HepG2 (cell line): ENCODE measurements around the gene FRMD8. TPM values are rescaled to one million over a fixed set of nuclear protein-coding genes. Genes with fewer than 3 reads are reported as not detected.

Experiments used
- FOXA3 ChIP-seq: IDR thresholded peaks from 2 replicates; pipeline ENCODE4 v1.6.1; 2016; ENCODE audit warnings: missing genetic modification reagents, missing compliant biosample characterization
- FOXO1 ChIP-seq: sonication (generic); formaldehyde crosslinking; IDR thresholded peaks from 2 replicates; pipeline ENCODE4 v1.4.0; 2020; ENCODE audit warnings: missing genetic modification reagents
- GPN1 ChIP-seq: sonication (generic); formaldehyde crosslinking; IDR thresholded peaks from 2 replicates; pipeline ENCODE4 v1.5.1; 2020; ENCODE audit warnings: missing genetic modification reagents, borderline replicate concordance
- KDM5B ChIP-seq: sonication (generic); formaldehyde crosslinking; IDR thresholded peaks from 2 replicates; pipeline ENCODE4 v1.4.0; 2020; ENCODE audit warnings: missing genetic modification reagents, mild to moderate bottlenecking, borderline replicate concordance
- NRL ChIP-seq: sonication (generic); formaldehyde crosslinking; IDR thresholded peaks from 2 replicates; pipeline ENCODE4 v1.5.0; 2020; ENCODE audit warnings: missing genetic modification reagents, mild to moderate bottlenecking, moderate library complexity, borderline replicate concordance
- SCMH1 ChIP-seq: sonication (generic); formaldehyde crosslinking; IDR thresholded peaks from 2 replicates; pipeline ENCODE4 v1.9.0; 2021; ENCODE audit warnings: missing genetic modification reagents, mild to moderate bottlenecking, borderline replicate concordance
- SKIL ChIP-seq: sonication (generic); formaldehyde crosslinking; IDR thresholded peaks from 2 replicates; pipeline ENCODE4 v1.8.0; 2022; ENCODE audit warnings: missing genetic modification reagents, mild to moderate bottlenecking, moderate library complexity, borderline replicate concordance
- SP140L ChIP-seq: sonication (generic); formaldehyde crosslinking; IDR thresholded peaks from 2 replicates; pipeline ENCODE4 v1.4.0; 2020; ENCODE audit warnings: missing genetic modification reagents, borderline replicate concordance
- ZBTB37 ChIP-seq: sonication (generic); formaldehyde crosslinking; IDR thresholded peaks from 2 replicates; pipeline ENCODE4 v1.4.0; 2020; ENCODE audit warnings: mild to moderate bottlenecking, missing genetic modification reagents
- ZBTB38 ChIP-seq: sonication (generic); formaldehyde crosslinking; IDR thresholded peaks from 2 replicates; pipeline ENCODE4 v1.5.1; 2020; ENCODE audit warnings: mild to moderate bottlenecking, missing genetic modification reagents
- ZNF572 ChIP-seq: sonication (generic); formaldehyde crosslinking; IDR thresholded peaks from 2 replicates; pipeline ENCODE4 v1.5.1; 2020; ENCODE audit warnings: mild to moderate bottlenecking, missing genetic modification reagents
- ZNF761 ChIP-seq: sonication (generic); formaldehyde crosslinking; conservative IDR thresholded peaks from 2 replicates; pipeline ENCODE4 v1.4.0; 2020; ENCODE audit warnings: mild to moderate bottlenecking, missing genetic modification reagents
- ZNF775 ChIP-seq: sonication (generic); formaldehyde crosslinking; IDR thresholded peaks from 2 replicates; pipeline ENCODE4 v1.4.0; 2020; ENCODE audit warnings: missing genetic modification reagents, mild to moderate bottlenecking, moderate library complexity, borderline replicate concordance
- ZNF891 ChIP-seq: sonication (generic); formaldehyde crosslinking; IDR thresholded peaks from 2 replicates; pipeline ENCODE4 v1.5.0; 2020; ENCODE audit warnings: mild to moderate bottlenecking, missing genetic modification reagents
- polyA plus RNA-seq, 8 experiments: library from polyadenylated mRNA; depleted of rRNA in 3 of 8; stranded (reverse) in 7 of 8; unstranded in 1 of 8; fragments of >200 nt; fragmentation: Illumina TruSeq in 4 of 8; extraction: Trizol in 4 of 8; gene quantifications; 2 replicates each; pipeline versions ENCODE4 v1.2.1 to v1.2.3, GENCODE V29; 2011 to 2016; ENCODE audit warnings: low read depth in 4 of 8, missing spikeins in 1 of 8, mixed read lengths in 1 of 8; ENCODE audit not compliant: insufficient read depth in 1 of 8
- total RNA-seq, 5 experiments: library from RNA; depleted of rRNA; stranded (reverse); fragments of >200 nt; fragmentation: Illumina TruSeq; extraction: Trizol; gene quantifications; 2 replicates each; pipeline ENCODE4 v1.2.3, GENCODE V29; 2016; ENCODE audit warnings: low read depth in 1 of 5
- TF ChIP-seq, protein P1 (sequence below): sonication (generic); formaldehyde crosslinking; IDR thresholded peaks from 2 replicates; pipeline ENCODE4 v1.4.0; 2020; ENCODE audit warnings: missing genetic modification reagents, borderline replicate concordance
- TF ChIP-seq, protein P2 (sequence below): IDR thresholded peaks from 2 replicates; pipeline ENCODE4 v1.6.1; 2018; ENCODE audit warnings: missing genetic modification reagents
- TF ChIP-seq, protein P3 (sequence below): sonication (generic); formaldehyde crosslinking; IDR thresholded peaks from 2 replicates; pipeline ENCODE4 v1.5.0; 2020; ENCODE audit warnings: mild to moderate bottlenecking, missing genetic modification reagents, borderline replicate concordance

Gene FRMD8
- total and polyA plus RNA-seq, 2 of the 13 experiments (the other 11 are each of a cell fraction or from before 2014, with no cell fraction given), result 5.8 to 20.6 TPM

DNA sequence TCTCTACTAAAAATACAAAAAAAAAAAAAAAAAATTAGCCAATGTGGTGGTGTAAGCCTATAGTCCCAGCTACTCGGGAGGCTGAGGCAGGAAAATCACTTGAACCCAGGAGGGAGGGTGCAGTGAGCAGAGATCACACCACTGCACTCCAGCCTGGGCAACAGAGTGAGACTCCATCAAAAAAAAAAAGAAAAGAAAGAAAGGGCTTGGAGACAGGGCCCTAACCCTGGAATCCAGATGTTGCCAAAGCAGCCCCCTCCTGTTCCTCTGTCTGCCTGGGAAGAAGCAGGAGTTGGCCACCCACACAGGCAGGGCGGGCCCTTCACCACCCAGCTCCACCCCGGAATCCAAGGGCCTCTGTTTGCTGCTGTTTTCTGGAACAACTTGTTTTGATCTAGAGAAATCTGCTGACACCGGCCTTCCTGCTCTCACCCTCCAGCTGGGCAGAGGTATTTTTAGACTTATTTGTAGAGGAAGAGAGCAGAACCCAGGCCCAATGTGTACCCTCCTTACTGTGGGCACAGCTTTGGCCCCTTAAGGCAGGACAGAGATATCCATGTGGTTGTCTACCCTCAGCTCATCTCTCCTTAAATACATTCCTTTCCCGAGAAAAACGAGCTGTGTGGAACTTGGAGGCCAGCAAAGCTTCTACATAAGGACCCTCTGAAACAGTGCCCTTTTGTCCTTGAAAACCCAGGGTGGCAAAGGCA is 33.5 kb downstream of the FRMD8 start (continued):
- TF ChIP-seq SKIL (no peak), KDM5B (CRISPR knock-in tag) (no peak), ZNF572 (CRISPR knock-in tag) (0 out of 2 replicates have a peak, but pooled peaks have one; percentile 45), ZNF761 (CRISPR knock-in tag) (no peak), ZBTB37 (CRISPR knock-in tag) (no peak), ZNF775 (no peak), ZBTB38 (no peak), GPN1 (CRISPR knock-in tag) (no peak), FOXO1 (CRISPR knock-in tag) (peak; percentile 72; the same call in 1 of the 2 replicates), ZNF891 (CRISPR knock-in tag) (no peak), NRL (CRISPR knock-in tag) (0 out of 2 replicates have a peak, but pooled peaks have one; percentile 43), SP140L (CRISPR knock-in tag) (no peak), FOXA3 (CRISPR knock-in tag) (peak; percentile 18; the same call in 1 of the 2 replicates), SCMH1 (CRISPR knock-in tag) (no peak)
- TF ChIP-seq, protein P1, sequence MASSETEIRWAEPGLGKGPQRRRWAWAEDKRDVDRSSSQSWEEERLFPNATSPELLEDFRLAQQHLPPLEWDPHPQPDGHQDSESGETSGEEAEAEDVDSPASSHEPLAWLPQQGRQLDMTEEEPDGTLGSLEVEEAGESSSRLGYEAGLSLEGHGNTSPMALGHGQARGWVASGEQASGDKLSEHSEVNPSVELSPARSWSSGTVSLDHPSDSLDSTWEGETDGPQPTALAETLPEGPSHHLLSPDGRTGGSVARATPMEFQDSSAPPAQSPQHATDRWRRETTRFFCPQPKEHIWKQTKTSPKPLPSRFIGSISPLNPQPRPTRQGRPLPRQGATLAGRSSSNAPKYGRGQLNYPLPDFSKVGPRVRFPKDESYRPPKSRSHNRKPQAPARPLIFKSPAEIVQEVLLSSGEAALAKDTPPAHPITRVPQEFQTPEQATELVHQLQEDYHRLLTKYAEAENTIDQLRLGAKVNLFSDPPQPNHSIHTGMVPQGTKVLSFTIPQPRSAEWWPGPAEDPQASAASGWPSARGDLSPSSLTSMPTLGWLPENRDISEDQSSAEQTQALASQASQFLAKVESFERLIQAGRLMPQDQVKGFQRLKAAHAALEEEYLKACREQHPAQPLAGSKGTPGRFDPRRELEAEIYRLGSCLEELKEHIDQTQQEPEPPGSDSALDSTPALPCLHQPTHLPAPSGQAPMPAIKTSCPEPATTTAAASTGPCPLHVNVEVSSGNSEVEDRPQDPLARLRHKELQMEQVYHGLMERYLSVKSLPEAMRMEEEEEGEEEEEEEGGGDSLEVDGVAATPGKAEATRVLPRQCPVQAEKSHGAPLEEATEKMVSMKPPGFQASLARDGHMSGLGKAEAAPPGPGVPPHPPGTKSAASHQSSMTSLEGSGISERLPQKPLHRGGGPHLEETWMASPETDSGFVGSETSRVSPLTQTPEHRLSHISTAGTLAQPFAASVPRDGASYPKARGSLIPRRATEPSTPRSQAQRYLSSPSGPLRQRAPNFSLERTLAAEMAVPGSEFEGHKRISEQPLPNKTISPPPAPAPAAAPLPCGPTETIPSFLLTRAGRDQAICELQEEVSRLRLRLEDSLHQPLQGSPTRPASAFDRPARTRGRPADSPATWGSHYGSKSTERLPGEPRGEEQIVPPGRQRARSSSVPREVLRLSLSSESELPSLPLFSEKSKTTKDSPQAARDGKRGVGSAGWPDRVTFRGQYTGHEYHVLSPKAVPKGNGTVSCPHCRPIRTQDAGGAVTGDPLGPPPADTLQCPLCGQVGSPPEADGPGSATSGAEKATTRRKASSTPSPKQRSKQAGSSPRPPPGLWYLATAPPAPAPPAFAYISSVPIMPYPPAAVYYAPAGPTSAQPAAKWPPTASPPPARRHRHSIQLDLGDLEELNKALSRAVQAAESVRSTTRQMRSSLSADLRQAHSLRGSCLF, result no peak
- TF ChIP-seq, protein P2, sequence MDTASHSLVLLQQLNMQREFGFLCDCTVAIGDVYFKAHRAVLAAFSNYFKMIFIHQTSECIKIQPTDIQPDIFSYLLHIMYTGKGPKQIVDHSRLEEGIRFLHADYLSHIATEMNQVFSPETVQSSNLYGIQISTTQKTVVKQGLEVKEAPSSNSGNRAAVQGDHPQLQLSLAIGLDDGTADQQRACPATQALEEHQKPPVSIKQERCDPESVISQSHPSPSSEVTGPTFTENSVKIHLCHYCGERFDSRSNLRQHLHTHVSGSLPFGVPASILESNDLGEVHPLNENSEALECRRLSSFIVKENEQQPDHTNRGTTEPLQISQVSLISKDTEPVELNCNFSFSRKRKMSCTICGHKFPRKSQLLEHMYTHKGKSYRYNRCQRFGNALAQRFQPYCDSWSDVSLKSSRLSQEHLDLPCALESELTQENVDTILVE, result no peak
- TF ChIP-seq, protein P3, sequence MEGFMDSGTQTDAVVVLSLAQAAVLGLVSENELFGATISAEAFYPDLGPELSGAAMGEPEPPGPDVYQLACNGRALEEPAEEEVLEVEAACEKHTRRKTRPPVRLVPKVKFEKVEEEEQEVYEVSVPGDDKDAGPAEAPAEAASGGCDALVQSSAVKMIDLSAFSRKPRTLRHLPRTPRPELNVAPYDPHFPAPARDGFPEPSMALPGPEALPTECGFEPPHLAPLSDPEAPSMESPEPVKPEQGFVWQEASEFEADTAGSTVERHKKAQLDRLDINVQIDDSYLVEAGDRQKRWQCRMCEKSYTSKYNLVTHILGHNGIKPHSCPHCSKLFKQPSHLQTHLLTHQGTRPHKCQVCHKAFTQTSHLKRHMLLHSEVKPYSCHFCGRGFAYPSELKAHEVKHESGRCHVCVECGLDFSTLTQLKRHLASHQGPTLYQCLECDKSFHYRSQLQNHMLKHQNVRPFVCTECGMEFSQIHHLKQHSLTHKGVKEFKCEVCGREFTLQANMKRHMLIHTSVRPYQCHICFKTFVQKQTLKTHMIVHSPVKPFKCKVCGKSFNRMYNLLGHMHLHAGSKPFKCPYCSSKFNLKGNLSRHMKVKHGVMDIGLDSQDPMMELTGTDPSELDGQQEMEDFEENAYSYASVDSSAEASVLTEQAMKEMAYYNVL (CRISPR knock-in tag), result 0 out of 2 replicates have a peak, but pooled peaks have one; percentile 35
